ENCODE results near the gene CEP128.

DNA sequence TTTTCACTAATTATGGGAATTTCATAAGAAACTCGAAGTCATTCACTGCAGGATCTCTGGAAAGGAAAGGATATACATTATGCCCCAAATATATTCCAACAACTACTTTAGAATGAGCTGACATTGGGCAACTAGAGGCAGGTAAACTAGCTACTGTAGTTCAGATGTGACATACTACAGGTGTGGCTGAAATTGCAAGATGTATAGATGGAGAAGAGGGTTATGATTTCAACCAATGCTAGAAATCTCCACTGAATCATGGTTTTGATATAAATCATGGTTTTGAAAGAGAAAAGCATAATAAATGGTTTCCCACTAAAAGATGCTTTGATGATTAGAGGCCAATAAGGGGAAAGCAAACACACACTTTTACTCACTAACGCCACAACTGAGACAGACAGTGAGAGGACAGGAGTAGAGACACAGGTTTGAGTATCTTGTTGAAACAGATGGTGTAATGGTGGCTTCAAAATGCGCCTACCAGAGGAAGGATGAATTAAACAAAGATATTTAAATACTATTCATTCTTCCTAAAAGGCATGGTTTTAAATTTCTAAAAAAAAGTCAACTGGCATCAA is 434.2 kb downstream of the CEP128 start:
- TF ChIP-seq CTCF (IDR thresholded peaks at IDR 0.05) (no peak), POLR2A (IDR thresholded peaks at IDR 0.05) (no peak)

All from thyroid gland (tissue), 4 donors.